ENCODE measurements around the gene NMRK2.

DNA sequence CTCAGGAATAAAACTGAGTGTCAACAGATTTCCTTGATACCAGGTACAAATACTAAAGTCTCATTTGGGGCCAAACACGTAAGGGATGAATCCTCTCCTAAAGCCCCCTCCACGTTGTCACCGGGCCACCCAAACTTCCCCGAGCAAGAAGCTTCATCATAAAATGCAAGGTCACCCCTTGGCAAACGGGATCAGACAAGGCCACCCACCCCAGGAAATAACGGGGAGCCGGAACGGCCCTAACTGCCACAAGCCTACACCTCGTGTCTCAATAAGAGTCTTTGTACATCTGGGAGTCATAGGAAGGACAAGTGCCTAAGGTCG, 51.7 kb downstream of the NMRK2 start:
- TF ChIP-seq CTCF (IDR thresholded peaks at IDR 0.05; ENCODE audit: low read depth, low read length) (no peak), MYC (IDR thresholded peaks at IDR 0.05; ENCODE audit: low read depth, low read length) (no peak)
